BLaER1 (cell line): ENCODE measurements around the gene CCN5.
A peak's percentile ranks its signal among the peaks of the same experiment; 100 is the strongest.

Source experiments
- H3K27ac ChIP-seq: shearing (Covaris generic); formaldehyde crosslinking; 2 replicates; pipeline ENCODE4 v1.8.1; 2022
- H3K27me3 ChIP-seq: shearing (Covaris generic); formaldehyde crosslinking; 2 replicates; pipeline ENCODE4 v1.8.1; 2022
- H3K36me3 ChIP-seq: shearing (Covaris generic); formaldehyde crosslinking; 2 replicates; pipeline ENCODE4 v1.8.1; 2022
- H3K4me1 ChIP-seq: shearing (Covaris generic); formaldehyde crosslinking; 2 replicates; pipeline ENCODE4 v1.8.1; 2022
- H3K4me2 ChIP-seq: shearing (Covaris generic); formaldehyde crosslinking; 2 replicates; pipeline ENCODE4 v1.8.1; 2022
- H3K4me3 ChIP-seq: shearing (Covaris generic); formaldehyde crosslinking; 2 replicates; pipeline ENCODE4 v1.8.1; 2022
- H3K9ac ChIP-seq: shearing (Covaris generic); formaldehyde crosslinking; 2 replicates; pipeline ENCODE4 v1.8.1; 2022
- H3K9me3 ChIP-seq: shearing (Covaris generic); formaldehyde crosslinking; 2 replicates; pipeline ENCODE4 v1.8.1; 2022
- H4K20me1 ChIP-seq: shearing (Covaris generic); formaldehyde crosslinking; 2 replicates; pipeline ENCODE4 v1.8.1; 2022
- Cebpa-rat ChIP-seq: shearing (Covaris generic); IDR thresholded peaks from 2 replicates; pipeline ENCODE4 v1.8.1; 2022

CCN5 gene

DNA sequence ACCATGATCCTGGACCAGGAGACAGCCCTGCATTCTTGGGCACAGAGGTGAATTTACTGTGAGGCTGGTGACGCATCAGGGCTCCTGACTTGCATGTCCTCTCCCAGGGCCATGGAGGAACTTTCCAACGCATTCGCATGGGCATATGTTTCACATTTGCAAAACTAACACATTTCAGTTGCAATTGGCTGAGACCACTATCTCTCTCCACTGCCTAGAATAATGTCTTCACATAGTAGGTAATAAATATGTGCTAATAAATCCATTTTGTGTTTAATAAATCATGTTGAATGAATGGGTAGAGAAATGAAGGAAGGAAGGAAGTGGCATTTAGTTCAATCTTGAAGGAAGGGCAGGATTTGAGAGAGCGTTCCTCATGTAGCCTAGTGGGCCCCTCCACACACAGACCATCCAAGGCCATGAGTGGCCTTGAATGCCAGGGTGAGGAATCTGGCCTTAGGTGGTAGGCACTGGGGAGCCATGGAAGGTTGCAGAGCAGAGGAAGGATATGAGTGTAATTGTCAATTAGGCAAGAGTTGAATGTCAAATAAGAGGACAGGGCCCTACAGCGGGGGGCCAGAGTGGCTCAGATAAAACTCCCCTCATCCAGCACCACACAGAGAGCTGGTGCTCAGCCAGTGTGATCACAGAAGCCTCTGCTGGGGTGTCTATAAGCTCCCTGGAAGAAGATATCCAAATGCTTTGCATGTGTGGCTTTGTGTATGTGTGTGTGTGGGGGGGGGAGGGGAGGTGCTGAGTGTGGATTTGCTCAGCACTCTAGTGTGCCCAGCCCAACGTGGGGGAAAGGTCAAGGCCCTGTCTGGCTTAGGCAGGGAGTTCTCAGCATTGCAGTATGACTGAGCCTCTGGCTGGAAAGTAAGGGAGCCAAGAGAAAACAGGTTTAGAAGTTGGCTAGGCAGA, 30.9 kb upstream of the CCN5 start:
- Histone ChIP-seq H3K4me2 (no peak overlapping the region), H4K20me1 (no peaks in the 10 kb centered on the region), H3K27ac (no peak overlapping the region), H3K4me1 (peaks cover 5% of the 10 kb centered on the region), H3K36me3 (no peaks in the 10 kb centered on the region), H3K9ac (no peak overlapping the region), H3K4me3 (no peak overlapping the region), H3K9me3 (peaks cover 6% of the 10 kb centered on the region), H3K27me3 (no peaks in the 10 kb centered on the region)
- TF ChIP-seq Cebpa-rat: no peak

GRCh38 chr20:44686934-44687333, 28.2 kb upstream of the CCN5 start:
- TF ChIP-seq Cebpa-rat: peak; percentile 84; the same call in 1 of the 2 replicates
- H3K4me3 ChIP-seq: no peak overlapping the region
- H3K9me3 ChIP-seq: no peaks in the 10 kb centered on the region
- no peak overlapping the region for H3K9ac ChIP-seq
- H3K4me2 ChIP-seq: no peak overlapping the region
- no peaks in the 10 kb centered on the region for H3K27me3 ChIP-seq
- H3K36me3 ChIP-seq: no peaks in the 10 kb centered on the region
- no peaks in the 10 kb centered on the region for H4K20me1 ChIP-seq
- peaks cover 5% of the 10 kb centered on the region for H3K4me1 ChIP-seq
- H3K27ac ChIP-seq: no peak overlapping the region

DNA sequence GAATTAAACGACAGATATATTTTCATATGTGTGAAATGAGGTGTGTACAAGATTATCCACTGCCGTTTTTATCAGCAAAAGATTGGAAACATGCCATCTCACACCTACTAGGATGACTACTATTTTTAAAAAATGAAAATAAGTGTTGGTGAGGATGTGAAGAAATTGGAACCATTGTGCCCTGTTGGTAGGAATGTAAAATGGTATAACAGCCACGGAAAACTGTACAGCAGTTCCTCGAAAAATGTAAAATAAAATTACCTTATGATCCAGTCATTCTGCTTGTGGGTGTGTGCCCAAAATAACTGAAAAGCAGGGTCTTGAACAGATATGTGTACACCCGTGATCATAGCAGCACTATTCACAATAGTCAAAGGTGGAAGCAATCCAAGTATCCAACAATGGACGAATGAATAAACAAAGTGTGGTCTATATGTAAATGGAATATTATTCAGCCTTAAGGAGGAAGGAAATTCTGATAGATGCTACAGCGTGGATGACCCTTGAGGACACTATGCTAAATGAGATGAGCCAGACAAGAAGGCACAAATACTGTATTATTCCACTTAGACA, 27.0 kb upstream of the CCN5 start:
- H3K9ac ChIP-seq: no peak overlapping the region
- no peak overlapping the region for H3K4me2 ChIP-seq
- H3K36me3 ChIP-seq: no peaks in the 10 kb centered on the region
- H3K27ac ChIP-seq: no peak overlapping the region
- H3K27me3 ChIP-seq: no peaks in the 10 kb centered on the region
- no peaks in the 10 kb centered on the region for H3K9me3 ChIP-seq
- TF ChIP-seq Cebpa-rat: no peak
- no peak overlapping the region for H3K4me3 ChIP-seq
- no peaks in the 10 kb centered on the region for H4K20me1 ChIP-seq
- H3K4me1 ChIP-seq: no peaks in the 10 kb centered on the region

DNA sequence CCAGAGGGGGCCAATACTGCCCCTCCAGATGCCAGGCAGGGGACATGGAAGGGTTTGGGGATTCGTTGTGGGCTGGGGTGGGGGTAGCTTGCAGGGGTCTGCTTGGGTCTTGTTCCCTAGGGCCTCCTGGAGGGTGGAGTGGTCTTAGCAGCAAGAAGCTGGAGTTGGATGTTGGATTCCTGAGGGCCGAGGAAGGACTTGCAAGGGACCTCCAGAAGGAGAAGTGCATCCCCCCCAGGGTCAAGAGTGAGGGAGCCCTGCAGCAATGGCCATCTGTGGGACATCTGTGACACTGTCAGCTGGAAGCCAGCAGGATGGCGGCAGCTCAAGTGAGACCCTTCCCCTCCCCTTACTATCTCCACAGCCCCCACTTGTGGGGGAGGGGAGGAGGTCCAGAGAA, 25.4 kb upstream of the CCN5 start:
- Histone ChIP-seq H3K9ac (no peak overlapping the region), H3K27me3 (no peaks in the 10 kb centered on the region), H3K9me3 (no peaks in the 10 kb centered on the region), H3K4me2 (no peak overlapping the region), H3K27ac (no peak overlapping the region), H3K4me3 (no peak overlapping the region), H3K4me1 (peaks cover 4% of the 10 kb centered on the region), H3K36me3 (no peaks in the 10 kb centered on the region), H4K20me1 (no peaks in the 10 kb centered on the region)
- no peak for TF ChIP-seq Cebpa-rat

DNA sequence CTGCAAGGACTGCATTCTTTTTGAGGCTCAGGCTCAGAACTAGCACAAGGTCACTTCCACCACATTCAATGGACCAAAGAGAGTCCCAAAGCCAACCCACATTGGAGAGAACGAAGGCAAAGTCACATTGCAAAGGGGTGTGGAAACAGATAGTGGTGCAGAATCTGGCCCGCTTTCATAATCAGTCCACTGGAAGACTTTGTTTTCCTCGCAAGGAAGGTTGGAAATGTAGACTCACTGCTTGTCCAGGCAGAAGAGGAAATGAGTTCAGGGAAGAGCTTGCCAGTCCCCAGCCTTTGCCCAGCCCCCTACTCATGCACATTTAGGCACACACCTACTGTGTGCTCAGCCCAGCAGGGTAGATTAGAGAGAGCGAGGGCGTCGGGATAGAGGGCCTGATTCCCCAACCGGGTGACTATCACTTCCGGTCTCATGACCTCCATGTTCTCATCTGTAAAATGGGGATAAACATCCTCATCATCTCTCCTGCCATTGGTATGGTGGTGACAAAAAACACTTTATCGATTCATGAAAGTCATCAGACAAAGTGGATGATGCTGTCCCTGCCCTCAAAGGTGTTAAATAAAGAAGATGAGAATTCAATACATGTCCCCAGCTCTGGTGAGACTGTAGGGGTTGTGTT, 24.3 kb upstream of the CCN5 start:
- Histone ChIP-seq H3K27ac (no peak overlapping the region), H4K20me1 (no peaks in the 10 kb centered on the region), H3K36me3 (no peaks in the 10 kb centered on the region), H3K27me3 (no peaks in the 10 kb centered on the region), H3K4me1 (peaks cover 14% of the 10 kb centered on the region), H3K4me3 (no peak overlapping the region), H3K9ac (no peak overlapping the region), H3K9me3 (no peaks in the 10 kb centered on the region), H3K4me2 (no peak overlapping the region)
- no peak for TF ChIP-seq Cebpa-rat

- Histone ChIP-seq H3K4me1 (peaks cover 23% of the 10 kb centered on the region), H3K9ac (no peak overlapping the region), H4K20me1 (no peaks in the 10 kb centered on the region), H3K4me3 (no peak overlapping the region), H3K36me3 (no peaks in the 10 kb centered on the region), H3K27me3 (no peaks in the 10 kb centered on the region), H3K9me3 (no peaks in the 10 kb centered on the region), H3K27ac (no peak overlapping the region), H3K4me2 (no peak overlapping the region)
- TF ChIP-seq Cebpa-rat: no peak
Measured at GRCh38 chr20:44691424-44692423, 23.4 kb upstream of the CCN5 start.

DNA sequence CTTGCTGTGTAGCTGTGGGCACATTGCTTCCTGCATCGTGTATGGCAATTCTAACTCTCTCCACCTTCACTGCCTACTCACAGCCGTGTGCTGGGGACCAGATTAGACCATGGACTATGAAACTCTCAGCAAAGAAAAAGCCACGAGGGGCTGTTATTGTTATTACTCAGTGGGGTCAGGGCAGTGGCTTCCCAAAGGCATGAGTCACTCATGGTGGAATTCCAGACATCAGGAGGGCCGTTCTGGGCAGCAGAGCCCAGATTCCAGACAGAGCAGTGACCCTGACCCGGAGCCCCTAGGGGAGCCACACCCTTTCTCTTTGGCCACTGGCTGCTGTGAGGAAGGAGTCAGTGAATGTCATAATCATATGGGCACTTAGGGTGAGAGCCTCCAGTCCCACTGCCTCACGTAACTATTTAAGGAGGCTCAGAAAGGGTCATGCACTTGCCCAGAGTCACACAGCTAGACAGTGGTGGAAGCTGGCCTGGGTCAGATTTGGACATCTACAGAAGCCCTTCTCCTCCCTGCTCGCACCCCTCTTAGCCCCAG, 22.2 kb upstream of the CCN5 start:
- no peaks in the 10 kb centered on the region for H3K36me3 ChIP-seq
- no peak for TF ChIP-seq Cebpa-rat
- no peaks in the 10 kb centered on the region for H3K27me3 ChIP-seq
- H3K4me3 ChIP-seq: no peak overlapping the region
- no peaks in the 10 kb centered on the region for H3K9me3 ChIP-seq
- H3K4me1 ChIP-seq: peaks cover 34% of the 10 kb centered on the region
- H3K27ac ChIP-seq: no peak overlapping the region
- H3K4me2 ChIP-seq: no peak overlapping the region
- H4K20me1 ChIP-seq: no peaks in the 10 kb centered on the region
- H3K9ac ChIP-seq: no peak overlapping the region

DNA sequence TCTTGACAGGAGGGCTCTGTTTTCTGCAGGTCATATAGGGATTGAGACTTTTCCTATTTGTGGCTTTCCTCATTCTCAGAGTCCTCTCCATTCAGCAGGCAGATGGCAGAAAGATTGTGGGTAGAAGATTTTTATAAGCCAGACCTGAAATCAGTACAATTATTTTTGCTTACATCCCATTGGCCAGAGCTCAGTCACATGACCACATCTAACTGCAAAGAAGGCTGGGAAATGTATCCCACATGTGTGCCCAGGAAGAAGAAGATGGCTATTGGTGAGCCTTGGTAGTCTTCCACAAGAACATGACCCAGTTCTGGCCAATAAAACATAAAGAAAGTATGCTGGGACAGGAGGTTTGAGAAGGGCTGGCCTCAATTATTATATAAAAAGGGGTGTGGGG, 21.5 kb upstream of the CCN5 start:
- no peaks in the 10 kb centered on the region for H3K9me3 ChIP-seq
- no peak for TF ChIP-seq Cebpa-rat
- no peaks in the 10 kb centered on the region for H3K36me3 ChIP-seq
- no peak overlapping the region for H3K27ac ChIP-seq
- H3K4me3 ChIP-seq: no peak overlapping the region
- peaks cover 41% of the 10 kb centered on the region for H3K4me1 ChIP-seq
- H3K9ac ChIP-seq: no peak overlapping the region
- H4K20me1 ChIP-seq: no peaks in the 10 kb centered on the region
- no peaks in the 10 kb centered on the region for H3K27me3 ChIP-seq
- H3K4me2 ChIP-seq: no peak overlapping the region

- H3K27ac ChIP-seq: no peak overlapping the region
- no peak overlapping the region for H3K9ac ChIP-seq
- no peak for TF ChIP-seq Cebpa-rat
- no peaks in the 10 kb centered on the region for H3K9me3 ChIP-seq
- H3K36me3 ChIP-seq: no peaks in the 10 kb centered on the region
- no peaks in the 10 kb centered on the region for H3K27me3 ChIP-seq
- no peak overlapping the region for H3K4me3 ChIP-seq
- H4K20me1 ChIP-seq: no peaks in the 10 kb centered on the region
- H3K4me1 ChIP-seq: peaks cover 46% of the 10 kb centered on the region
- H3K4me2 ChIP-seq: no peak overlapping the region
Measured at GRCh38 chr20:44694159-44694558, 21.0 kb upstream of the CCN5 start.
